CD4-positive, alpha-beta T cell treated with Interleukin-15 for 4 hours (primary cell): ENCODE measurements around the gene ELF4.

Source experiments
- DNase-seq: peaks from one replicate; pipeline ENCODE4 v3.0.0-alpha.2; 2020; ENCODE audit warnings: low spot score

The ELF4 gene

DNA sequence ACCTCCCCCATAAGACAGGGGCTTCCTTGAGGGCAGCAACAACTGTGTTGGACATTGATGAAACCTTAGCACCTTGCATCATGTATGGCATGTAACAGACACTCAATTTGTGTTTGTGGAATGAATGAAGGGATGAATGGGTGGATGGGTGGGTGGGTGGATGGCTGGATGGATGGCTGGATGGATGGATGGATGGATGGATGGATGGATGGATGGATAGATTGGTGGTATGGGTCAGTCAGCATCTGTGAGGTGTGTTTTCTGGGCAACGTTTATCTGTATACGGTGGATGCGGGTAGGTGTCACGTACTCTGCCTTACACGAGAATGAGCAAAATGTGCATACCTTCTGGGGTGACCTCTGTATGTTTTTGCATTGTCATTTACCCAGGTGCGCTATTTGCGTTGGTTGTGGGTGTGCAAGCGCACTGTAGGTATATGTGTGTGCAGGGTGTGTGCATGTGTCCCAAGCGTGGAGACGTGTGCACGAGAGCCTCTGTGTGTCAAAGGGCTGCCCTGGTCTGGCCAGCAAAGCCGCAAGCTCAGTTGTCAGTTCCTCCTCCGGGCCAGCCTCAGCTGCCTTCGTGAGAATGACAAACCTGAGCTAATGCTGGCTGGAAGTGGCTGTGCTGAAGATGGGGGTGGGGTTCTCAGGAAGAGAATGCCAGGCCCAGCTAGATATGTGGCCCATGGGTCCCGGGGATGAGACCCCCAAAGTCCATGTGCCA, 26.5 kb downstream of the ELF4 start:
- no peak for DNase-seq

DNA sequence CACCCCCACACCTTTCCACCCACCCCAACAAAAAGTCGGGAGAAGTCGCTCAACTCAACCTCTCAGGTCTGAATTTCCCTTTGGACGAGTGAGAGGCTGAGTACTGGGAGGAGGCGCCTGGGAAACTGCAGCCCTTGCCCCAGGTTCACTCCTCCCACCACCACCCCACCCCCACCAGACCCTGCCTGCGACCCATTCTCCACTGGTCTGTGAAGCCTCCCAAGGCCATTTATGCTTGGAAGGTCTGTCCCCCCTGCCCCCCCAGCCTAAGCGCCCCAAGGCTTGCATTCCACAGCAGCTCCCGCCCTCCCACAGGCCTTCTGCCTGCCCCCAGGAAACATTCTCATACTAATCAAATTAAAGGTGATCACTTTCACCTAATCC, 27.2 kb downstream of the ELF4 start:
- DNase-seq: no peak

DNA sequence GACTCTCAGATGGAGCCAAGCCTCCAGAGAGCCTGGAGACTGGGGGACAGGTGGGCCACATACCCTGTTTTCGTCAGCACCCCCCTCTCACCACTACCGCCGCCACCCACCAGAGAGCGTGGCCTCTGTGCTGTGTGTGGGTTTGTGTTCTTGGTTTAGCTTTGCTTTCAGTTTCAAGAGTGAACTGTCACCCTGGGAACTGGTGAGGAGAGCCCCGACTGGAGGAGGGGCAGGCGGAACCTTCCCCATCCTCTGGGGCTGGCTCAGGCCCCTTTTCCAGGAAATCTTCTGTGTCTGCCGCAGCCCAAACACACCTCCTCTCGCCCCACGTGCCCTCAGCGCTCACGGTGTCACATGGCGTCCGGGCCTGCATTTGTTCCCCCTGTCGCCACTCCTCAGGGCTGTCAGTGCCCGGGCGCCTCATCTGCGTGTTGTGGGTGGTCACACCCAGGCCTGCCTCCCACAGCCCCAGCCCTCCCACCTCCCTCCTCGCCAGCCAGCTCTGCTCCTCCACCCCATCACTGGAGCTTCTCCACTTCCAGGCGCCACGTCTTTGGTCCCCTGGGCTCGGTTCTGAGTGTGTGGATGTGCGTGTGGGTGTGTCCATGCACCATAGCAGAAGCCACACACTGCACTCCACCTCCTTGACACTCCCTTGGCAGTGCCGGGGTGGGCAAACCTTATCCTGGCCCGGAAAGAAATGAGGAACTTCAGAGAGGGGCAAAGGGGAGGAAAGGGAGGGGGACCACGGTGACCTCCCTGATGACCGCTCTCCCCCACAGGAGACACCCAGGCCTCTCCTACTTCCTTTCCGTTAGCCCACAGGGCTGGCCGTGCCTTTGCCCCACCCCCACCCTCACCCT, 27.8 kb downstream of the ELF4 start:
- peak; percentile 88 for DNase-seq

DNA sequence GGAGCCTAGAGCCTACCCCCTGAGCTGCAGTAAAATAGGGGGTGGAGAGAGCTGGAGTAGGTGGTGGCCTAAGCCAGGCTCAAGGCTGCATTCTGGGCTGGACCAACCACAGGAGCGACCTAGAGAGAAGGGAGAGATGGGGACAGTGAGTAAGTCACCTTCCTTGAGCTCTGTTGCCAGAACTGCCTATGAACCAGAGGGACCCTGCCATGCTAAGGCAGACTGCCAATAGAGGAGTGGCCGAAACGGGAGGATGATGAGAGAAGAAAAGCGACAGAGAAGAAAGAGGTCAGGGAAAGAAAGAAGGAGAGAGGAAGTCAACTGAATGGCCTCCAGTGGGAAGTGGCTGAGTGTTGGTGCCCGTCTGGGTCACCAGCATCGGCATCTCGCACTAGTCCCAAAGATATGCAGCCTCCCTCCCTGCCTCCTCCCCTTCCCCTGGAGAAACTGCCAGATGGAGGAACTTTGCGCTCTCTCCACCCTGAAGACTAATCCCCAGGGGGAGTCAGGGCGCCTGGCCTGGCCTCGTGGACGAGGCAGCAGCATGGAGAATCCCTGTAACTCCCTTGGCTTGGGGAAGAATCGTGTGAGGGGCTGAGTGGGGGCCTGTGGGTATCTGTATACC, 28.8 kb downstream of the ELF4 start:
- DNase-seq: no peak

DNA sequence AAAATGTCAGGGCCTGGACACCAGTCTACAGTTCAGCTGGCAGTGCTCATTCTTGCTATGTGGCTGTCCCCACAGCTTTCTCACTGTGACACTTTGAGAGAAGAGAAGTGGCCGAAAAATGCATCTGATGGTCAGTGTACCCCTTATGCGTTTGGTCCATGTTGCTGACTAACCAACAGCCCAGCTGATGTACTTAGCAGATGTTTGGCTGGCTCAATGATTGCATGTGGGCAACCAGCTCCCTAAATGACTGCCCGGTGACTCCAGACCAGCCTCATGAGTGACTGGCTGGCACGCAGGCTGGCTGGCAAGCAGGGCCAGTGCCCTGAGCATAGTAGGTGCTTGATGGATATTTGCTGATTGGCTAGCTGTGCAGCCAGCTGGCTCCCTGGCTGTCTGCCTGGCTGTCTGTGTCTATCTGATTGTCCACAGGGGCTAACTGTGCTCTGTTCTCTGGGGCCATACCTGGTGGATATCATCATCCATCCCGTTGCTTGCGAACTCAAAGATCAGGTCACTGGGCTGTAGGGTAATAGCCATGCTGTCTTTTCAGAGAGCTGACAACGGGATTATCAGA, 29.4 kb downstream of the ELF4 start:
- DNase-seq: no peak

DNA sequence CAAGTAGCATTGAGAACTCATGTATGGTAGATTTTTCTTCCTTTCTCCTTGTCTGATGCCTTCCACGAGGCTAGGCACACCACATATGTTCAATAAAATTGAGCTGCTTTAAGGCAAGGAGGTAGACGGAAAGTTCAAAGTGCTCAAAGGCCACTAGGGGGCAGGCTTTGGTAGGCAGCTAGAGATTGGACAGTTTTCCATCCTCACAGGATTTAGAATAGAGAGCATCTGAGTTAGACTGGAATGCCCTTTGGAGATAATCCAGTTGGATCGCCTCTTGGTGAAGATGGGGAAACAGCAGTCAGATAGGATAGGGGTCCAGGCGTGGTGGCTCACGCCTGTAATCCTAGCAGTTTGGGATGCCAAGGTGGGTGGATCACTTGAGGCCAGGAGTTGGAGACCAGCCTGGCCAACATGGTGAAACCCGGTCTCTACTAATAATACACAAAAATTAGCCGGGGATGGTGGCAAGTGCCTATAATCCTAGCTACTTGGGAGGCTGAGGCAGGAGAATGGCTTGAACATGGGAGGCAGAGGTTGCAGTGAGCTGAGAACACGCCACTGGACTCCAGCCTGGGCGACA, 30.4 kb downstream of the ELF4 start:
- peak; percentile 57 for DNase-seq

DNA sequence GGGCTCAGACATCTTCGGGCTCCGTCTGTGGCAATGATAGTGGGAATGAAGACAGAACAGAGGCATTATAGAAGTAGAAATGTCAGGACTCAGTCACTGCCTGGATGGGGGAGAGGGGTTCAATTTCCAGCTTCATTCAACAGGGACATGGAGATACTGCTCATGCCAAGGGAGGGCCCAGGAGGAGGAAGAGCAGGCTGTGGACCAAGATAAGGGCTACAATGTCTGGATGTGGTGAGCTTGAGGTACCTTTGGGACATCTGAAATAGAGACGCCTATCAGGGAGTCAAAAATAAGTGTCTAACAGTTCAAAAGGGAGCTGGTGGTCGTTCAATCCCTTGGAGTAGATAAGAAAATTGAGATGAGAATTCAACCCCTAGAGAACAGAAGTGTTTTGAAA, 34.5 kb downstream of the ELF4 start:
- no peak for DNase-seq

DNA sequence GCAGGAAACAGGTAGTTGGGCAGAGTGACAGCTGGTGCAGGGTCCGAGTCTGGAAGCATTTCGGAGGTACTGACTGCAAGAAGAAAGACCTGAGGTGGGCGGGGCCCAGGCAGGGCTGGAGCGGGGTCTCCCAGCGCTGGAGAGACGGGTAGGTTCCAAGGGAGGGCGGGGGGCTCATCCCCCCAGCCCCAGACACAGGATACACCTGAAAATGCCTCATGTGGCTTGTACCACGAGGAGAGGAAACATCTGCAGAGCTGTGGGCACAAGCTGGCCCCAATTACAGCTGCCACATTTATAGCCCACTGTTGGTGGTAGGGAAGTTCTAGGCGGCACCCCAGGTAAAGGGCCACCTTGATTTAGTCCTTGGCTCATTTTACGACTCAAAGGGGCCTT, 38.0 kb downstream of the ELF4 start:
- DNase-seq: no peak

DNA sequence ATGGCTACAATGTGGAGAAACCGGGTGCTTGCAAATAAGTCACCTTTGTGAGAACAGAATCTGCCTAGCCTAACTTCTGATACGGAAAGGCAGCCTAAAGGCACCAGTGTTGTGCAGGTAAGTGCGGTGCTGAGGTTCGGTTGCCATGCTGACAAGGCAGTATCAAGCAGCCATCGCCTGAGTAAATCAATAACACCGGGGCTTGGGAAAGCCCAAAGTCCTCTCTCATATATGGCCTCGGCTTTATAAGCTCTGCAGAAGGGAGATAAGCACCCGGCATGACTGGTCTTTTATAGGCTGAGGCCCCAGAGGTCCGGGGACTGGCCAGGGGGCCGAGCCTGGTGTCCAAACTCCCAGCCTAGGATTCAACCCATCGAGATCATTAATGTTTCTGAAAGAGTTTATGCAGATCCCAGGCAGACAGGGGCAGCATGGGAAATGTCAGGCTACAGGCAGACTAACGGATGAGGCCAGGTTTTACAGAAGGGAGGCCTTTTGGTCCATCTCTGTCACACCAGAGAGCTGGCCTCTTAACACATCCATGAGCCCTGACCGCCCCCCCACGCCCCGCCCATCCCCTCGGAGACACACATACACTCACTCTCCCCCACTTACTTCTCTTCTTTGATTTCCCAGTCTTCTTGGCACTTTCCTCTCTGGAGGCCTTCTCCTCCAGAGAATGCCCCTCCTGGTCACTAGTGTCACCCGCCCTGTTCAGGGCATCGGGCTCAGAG, 38.5 kb downstream of the ELF4 start:
- DNase-seq: no peak

DNA sequence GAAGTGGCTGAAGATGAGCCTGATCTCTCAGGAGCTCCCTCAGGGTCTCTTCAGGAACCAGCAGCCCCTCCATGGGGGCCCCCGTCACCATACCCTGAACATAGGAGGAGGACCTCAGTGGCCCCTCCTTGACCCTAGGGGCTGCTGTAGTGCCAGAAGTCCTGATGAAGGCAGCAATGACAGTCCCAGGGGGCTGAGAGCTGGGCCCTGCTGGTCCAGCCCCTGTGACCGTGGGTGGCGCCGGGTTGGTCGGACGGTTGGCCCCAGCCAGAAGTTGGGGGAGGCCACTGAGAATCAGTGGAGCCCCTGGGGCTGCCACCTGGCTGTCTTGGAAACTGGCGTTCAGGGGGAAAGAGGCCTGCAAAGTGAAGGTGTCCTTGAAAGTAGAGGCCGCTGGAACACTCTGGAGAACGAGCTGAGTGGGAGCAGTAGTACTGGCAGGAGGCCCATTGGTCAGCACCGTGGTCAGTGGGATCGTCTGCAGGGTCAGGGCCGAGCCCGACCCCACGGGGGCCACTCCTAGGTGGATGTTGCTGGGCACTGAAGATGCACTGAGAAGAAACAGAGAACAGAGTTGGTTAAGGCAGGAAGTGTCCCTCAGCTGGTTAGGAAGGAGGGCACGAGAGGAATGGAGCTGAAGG, 43.2 kb downstream of the ELF4 start:
- DNase-seq: no peak

DNA sequence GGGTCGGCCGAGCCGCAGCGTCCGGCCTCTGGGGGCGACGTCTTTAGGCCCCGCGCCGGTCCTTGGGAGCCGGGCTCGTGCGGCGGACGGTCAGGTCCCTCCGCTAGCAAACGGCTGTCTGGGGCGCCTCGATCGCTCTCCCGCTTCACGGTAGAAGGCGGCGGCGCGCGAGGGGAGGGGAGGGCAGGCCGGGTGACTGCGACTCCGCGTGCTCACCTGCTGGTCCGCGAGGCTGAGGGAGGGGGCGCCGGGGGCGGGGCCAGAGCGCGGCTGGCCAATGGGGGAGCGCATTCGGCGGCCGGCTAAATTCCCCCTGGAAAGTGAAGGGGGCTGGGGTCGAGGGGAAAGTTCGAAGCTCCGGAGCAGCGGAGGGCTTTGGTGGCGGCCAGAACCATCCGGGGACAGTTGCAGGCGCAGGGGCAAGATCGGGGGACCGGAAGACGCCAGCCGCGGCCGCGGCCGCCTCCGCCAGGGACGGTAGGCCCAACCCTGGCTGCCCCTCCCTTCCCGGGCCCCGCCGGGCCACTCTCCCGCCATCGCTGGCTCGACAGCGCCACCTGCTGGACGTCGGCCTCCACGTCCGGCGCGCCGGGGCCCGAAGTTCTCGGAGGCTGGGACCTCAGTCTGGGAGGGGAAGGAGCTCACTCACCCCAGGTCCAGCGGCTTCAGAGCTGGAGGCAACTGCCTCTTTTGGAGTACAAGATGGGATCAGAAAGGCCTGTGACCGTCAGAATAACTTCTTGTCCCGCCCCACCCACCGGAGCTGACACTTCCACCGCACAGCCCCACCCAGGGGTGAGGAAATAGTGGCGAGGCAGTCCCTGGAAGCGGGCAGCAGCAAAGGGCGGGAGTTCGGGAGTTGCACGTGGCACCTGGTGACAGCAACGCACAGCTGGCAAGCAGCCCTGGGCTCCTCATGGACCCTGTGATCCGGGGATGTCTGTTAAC, 49.9 kb downstream of the ELF4 start:
- DNase-seq: peak; percentile 80

DNA sequence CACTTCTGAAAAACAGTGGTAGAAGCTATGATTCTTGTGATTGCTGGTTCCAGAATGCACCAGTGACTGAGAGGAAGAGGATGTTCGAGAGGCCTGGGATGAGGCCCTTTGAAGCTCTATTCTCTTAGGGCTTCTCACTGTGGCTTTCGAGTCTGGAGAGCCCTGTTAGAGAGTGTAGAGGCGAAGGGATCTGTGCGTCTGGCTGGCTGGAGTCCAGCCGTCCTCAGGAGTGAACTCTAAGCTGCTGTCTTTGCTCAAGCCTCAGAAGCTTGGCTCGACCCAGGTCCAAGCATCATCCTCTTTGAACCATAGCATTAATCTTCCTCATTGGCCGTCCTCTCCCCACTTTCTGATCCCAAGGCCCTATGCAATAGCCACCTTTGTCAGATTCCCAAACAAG, 51.6 kb downstream of the ELF4 start:
- DNase-seq: no peak

DNA sequence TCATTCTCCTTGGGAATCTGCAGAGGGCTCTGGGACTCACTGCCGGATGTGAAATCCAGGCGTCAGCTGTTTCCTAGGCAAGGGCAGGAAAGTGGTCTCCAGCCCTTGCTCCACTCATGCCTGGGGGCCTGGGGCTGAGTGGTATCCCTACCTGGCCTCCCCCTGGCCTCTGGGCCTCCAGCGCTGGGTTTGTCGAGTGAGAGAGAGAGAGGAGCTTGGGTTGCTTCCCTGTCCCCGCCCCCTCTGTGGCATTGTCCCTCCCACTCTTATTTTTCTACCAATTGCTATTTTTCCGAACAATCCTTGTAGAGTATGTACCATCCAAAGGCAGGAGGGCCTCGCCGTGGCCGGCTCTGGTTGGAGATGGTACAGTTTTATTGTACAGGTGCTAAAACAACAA, 53.1 kb downstream of the ELF4 start:
- no peak for DNase-seq

DNA sequence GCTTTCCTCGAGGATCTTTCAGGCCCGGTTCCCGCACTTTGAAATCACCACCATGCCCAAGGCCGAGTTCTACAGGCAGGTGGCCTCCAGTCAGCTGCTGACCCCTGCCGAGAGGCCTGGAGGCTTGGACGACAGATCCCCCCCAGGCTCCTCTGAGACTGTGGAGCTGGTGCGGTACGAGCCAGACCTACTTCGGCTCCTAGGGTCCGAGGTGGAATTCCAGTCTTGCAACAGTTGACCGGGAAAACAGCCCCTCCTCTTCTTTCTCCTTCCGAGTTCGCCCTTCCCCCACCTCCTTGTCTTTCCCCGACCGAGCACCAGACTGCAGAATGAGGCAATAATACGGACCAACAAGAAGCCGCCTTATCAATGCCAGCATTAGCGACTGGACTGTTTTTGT, 54.4 kb downstream of the ELF4 start:
- DNase-seq: no peak

DNA sequence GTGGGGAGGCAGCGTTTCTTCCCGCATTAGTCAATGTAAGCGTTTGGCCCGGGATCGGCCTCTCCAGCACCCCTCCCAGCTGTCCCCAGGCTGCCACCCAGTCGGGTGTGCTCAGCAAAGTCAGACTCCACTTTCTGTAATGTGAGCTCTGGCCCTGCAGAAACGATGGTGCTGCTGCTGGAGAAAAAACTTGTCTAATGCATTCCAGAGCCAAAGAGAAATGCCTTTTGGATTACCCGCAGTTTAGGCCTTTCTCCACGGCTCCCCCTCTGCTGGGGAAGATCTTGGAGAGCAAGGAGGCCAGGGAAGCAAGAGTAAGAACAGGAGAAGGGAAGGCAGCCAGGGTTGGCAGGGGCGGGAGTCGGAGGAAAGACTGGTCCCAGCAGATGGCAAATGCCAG, 55.2 kb downstream of the ELF4 start:
- no peak for DNase-seq

DNA sequence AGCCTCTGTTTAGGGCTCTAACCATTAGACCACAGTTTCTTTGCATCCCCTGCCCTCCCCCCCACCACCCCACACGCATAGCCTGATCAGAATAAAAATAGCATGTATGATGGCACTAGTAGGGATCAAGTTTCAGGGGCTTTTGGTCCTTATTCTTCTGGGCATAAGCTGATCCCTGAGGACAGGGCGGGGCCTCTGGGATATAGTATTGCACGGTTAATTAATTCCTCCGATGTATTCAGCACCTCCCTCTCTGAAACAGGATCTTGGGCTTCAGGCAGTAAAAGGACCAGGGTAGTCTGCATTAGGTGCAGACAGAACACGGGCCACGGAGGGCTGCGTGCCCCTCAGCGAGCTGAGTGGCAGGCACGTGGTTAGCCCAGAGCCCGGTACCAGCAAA, 57.1 kb downstream of the ELF4 start:
- no peak for DNase-seq

DNA sequence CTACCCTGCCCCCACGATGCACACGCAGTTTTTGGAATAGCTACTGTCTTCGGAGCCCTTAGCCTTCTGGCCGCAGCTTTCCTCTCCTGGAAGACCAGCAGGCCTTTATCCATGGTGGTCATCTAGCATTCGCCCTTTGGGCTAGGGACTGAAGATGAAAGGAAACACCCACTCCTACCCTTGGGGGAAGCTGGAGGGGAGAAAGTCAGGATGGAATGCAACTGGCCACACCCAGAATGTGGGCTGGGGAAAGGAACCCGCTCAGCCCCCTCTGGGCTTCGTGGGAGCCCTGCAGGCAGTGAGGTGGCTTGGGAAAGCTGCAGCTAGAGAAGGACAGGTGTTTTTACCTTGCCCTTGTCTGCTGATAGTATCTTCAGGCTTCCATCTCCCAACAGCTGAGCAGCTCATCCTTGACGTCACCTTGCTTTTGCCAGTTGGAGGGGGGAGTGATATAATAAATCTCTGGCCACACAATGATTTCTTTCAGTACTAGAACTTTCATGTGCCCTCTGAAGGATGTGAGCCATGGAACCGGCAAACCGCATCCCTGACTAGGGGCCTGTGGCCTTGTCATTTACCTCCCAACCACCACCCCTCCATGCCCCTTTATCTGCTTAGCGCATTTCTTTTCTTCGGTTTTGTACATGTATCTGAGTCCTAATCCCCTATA, 59.0 kb downstream of the ELF4 start:
- no peak for DNase-seq

DNA sequence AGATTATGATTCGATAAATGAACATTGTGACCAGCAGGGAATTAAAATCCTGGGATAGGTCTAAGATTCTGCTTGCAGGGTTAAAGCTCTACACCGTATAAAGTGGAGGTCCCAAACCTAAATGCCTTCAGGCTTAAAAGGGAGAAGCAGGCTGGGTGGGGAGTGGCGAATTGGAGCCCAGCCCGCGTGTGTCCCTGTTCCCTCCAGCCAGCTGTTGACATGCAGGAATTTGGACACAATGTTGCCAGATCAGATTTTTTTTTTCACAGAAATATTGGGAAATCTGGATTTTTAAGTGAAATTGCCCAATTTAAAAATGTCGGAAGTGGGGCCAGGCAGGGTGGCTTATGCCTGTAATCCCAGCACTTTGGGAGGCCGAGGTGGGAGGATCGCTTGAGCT, 60.5 kb downstream of the ELF4 start:
- no peak for DNase-seq

DNA sequence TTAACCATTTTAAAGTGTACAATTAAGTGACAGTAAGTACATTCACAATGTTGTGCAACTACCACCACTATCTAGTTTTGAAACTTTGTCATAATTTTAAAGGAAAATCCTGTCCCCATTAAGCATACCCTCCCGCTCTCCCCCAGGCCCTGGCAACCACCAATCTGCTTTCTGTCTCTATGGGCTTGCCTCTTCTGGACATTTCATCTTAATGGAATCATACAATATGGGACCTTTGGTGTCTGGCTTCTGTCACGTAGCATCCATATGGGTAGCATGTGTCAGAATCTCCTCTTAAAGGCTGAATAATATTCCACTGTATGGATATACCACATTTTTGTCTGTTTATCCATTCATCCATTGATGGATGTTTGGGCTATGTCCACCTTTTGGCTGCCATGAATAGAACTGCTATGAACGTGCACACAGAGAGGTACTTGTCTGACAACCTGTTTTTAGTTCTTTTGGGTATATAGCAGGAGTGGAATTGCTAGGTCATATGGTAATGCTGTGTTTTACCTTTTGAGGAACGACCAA, 61.5 kb downstream of the ELF4 start:
- DNase-seq: no peak
